ENCODE data around the gene SEMA6A. TPM values are rescaled to one million over a fixed set of nuclear protein-coding genes. Genes with fewer than 3 reads are reported as not detected.

Gene SEMA6A
- total and polyA plus RNA-seq, 4 donors: 3.4 to 31.6 (median 12.0) TPM

DNA sequence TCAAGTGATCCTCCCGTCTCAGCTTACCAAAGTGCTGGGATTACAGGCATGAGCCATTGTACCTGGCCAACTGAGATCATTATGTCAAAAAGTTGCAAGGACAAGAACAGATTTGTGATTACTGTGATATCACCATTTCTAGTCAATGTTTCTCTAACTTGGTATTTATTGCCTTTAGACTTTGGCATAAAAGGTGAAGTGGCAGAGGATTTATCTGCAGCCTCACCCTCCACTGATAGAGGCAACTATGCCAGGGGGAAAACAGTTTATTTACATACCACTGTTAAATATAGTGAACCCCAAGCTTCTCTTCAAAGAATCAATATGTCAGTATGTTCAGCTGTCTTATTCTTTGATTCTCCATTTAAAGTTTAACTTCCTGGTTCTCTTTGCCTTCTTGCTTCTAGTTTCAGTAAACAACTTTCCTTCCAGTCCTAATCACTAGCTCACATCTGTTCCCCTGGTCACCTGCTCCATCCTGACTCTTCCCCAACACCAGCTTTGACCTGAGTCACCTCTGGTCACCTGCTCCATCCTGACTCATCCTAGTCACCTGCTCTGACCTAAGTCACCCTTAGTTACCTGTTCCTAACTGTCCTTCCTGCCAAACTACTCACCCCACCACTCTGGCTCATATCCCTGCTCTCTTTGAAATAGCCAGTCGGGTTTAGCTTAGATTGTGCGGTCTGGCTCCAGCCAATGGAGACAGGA, 29.9 kb downstream of the SEMA6A start:
- Histone ChIP-seq H3K4me3 (no peak overlapping the region), H3K36me3 (ENCODE audit: control insufficient read depth in 4 of 4, insufficient read depth in 4 of 4, low read length in 4 of 4) (peaks cover 0 to 5% (median under 1%) of the 10 kb centered on the region in 4 donors), H3K9me3 (ENCODE audit: control insufficient read depth in 4 of 4, insufficient read depth in 3 of 4, low read length in 3 of 4) (peaks cover 0 to 14% (median 5%) of the 10 kb centered on the region in 4 donors), H3K27me3 (ENCODE audit: control insufficient read depth in 3 of 3, insufficient read depth in 3 of 3, low read length in 2 of 3) (no peaks in the 10 kb centered on the region), H3K27ac (ENCODE audit: low read depth in 1 of 2, low read length in 1 of 2) (no peak overlapping the region), H3K4me1 (ENCODE audit: control insufficient read depth in 5 of 5, insufficient read depth in 5 of 5, low read length in 5 of 5) (peaks cover 0 to 8% (median 0%) of the 10 kb centered on the region in 5 donors), H3K9ac (ENCODE audit: insufficient read depth in 1 of 2, low read length in 2 of 2) (no peak overlapping the region)
- TF ChIP-seq, protein P1, sequence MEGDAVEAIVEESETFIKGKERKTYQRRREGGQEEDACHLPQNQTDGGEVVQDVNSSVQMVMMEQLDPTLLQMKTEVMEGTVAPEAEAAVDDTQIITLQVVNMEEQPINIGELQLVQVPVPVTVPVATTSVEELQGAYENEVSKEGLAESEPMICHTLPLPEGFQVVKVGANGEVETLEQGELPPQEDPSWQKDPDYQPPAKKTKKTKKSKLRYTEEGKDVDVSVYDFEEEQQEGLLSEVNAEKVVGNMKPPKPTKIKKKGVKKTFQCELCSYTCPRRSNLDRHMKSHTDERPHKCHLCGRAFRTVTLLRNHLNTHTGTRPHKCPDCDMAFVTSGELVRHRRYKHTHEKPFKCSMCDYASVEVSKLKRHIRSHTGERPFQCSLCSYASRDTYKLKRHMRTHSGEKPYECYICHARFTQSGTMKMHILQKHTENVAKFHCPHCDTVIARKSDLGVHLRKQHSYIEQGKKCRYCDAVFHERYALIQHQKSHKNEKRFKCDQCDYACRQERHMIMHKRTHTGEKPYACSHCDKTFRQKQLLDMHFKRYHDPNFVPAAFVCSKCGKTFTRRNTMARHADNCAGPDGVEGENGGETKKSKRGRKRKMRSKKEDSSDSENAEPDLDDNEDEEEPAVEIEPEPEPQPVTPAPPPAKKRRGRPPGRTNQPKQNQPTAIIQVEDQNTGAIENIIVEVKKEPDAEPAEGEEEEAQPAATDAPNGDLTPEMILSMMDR (IDR thresholded peaks at IDR 0.05; ENCODE audit: control extremely low read depth, extremely low read depth): no peak
- no peak for ATAC-seq (ENCODE audit: insufficient read depth, low FRiP score)
- DNase-seq: no peak
- WGBS, 2 donors: 96 to 97% methylated on average over 3 of the region's 3 CpGs

DNA sequence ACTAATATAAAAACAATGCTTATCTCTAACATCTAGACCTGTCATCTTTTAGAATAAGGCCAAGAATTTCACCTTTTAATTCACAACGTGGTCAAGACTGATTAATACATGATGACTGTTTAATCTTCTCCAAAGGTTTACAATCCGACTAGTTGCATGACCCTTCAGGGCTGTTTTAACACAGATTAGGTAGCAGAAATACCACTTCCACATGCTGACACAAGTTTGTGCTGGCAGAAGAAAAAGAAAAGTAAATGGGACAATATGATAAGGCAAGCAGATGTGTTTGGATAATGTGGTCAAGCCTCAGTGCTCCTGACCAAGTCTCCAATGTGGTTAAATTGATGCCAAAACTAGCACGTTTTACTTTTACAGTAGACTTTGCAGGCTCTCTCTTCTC, 31.1 kb downstream of the SEMA6A start:
- ATAC-seq (ENCODE audit: insufficient read depth, low FRiP score): no peak
- H3K9ac ChIP-seq (ENCODE audit: insufficient read depth in 1 of 2, low read length in 2 of 2): no peak overlapping the region

GRCh38 chr5:116542619-116543018, 32.0 kb downstream of the SEMA6A start:
- no peak for ATAC-seq (ENCODE audit: insufficient read depth, low FRiP score)
- WGBS, 2 donors: 57 to 61% methylated on average over 3 of the region's 3 CpGs
- TF ChIP-seq, protein P1 (IDR thresholded peaks at IDR 0.05; ENCODE audit: control extremely low read depth, extremely low read depth): no peak
- DNase-seq: no peak
- Histone ChIP-seq H3K27ac (ENCODE audit: low read depth in 1 of 2, low read length in 1 of 2) (no peak overlapping the region), H3K4me1 (ENCODE audit: control insufficient read depth in 5 of 5, insufficient read depth in 5 of 5, low read length in 5 of 5) (peaks cover 0 to 8% (median 0%) of the 10 kb centered on the region in 5 donors), H3K9ac (ENCODE audit: insufficient read depth in 1 of 2, low read length in 2 of 2) (no peak overlapping the region), H3K9me3 (ENCODE audit: control insufficient read depth in 4 of 4, insufficient read depth in 3 of 4, low read length in 3 of 4) (peaks cover 0 to 14% (median 4%) of the 10 kb centered on the region in 4 donors), H3K36me3 (ENCODE audit: control insufficient read depth in 4 of 4, insufficient read depth in 4 of 4, low read length in 4 of 4) (peaks cover 0 to 5% (median under 1%) of the 10 kb centered on the region in 4 donors), H3K4me3 (no peak overlapping the region), H3K27me3 (ENCODE audit: control insufficient read depth in 3 of 3, insufficient read depth in 3 of 3, low read length in 2 of 3) (no peaks in the 10 kb centered on the region)

More for the DNA sequence above, 31.1 kb downstream of the SEMA6A start:
- no peak overlapping the region for H3K27ac ChIP-seq (ENCODE audit: low read depth in 1 of 2, low read length in 1 of 2)
- DNase-seq: peak in 2 of 3 donors; percentile 37 to 45
- WGBS, 2 donors: 38 to 49% methylated on average over 3 of the region's 3 CpGs
- H3K4me1 ChIP-seq (ENCODE audit: control insufficient read depth in 5 of 5, insufficient read depth in 5 of 5, low read length in 5 of 5): peaks cover 0 to 8% (median 0%) of the 10 kb centered on the region in 5 donors
- H3K4me3 ChIP-seq: no peak overlapping the region
- H3K27me3 ChIP-seq (ENCODE audit: control insufficient read depth in 3 of 3, insufficient read depth in 3 of 3, low read length in 2 of 3): no peaks in the 10 kb centered on the region
- H3K36me3 ChIP-seq (ENCODE audit: control insufficient read depth in 4 of 4, insufficient read depth in 4 of 4, low read length in 4 of 4): peaks cover 0 to 5% (median under 1%) of the 10 kb centered on the region in 4 donors
- TF ChIP-seq, protein P1 (IDR thresholded peaks at IDR 0.05; ENCODE audit: control extremely low read depth, extremely low read depth): no peak
- H3K9me3 ChIP-seq (ENCODE audit: control insufficient read depth in 4 of 4, insufficient read depth in 3 of 4, low read length in 3 of 4): peaks cover 0 to 14% (median 5%) of the 10 kb centered on the region in 4 donors
